Mononuclear cell (primary cell): Measurements from ENCODE around the gene GYPC. TPM values are rescaled to one million over a fixed set of nuclear protein-coding genes. Genes with fewer than 3 reads are reported as not detected.
"Not testable (repeated sequence)": the region's sequence is repeated elsewhere in the genome, so short reads cannot be mapped to it uniquely, and the experiment has no call there.

ENCODE experiments used
- H3K27me3 ChIP-seq: 2 replicates; pipeline ENCODE4 v1.6.0; 2011; ENCODE audit warnings: low read length, control low read depth; ENCODE audit not compliant: insufficient read depth
- H3K4me1 ChIP-seq: 2 replicates; pipeline ENCODE4 v1.5.1; 2011; ENCODE audit warnings: mild to moderate bottlenecking, low read length, control low read depth; ENCODE audit not compliant: insufficient read depth
- H3K4me3 ChIP-seq: 2 replicates; pipeline ENCODE4 v1.5.1; 2011; ENCODE audit warnings: mild to moderate bottlenecking, low read length, moderate library complexity
- H3K9me3 ChIP-seq: 2 replicates; pipeline ENCODE4 v1.5.1; 2011; ENCODE audit warnings: low read depth, mild to moderate bottlenecking, control low read depth, low read length
- total RNA-seq: library from RNA; depleted of rRNA; stranded (reverse); fragments of >200 nt; gene quantifications from one replicate; pipeline ENCODE4 v1.2.3, GENCODE V29; 2012

The GYPC gene
- total RNA-seq, 1 donor, result 132 TPM

DNA sequence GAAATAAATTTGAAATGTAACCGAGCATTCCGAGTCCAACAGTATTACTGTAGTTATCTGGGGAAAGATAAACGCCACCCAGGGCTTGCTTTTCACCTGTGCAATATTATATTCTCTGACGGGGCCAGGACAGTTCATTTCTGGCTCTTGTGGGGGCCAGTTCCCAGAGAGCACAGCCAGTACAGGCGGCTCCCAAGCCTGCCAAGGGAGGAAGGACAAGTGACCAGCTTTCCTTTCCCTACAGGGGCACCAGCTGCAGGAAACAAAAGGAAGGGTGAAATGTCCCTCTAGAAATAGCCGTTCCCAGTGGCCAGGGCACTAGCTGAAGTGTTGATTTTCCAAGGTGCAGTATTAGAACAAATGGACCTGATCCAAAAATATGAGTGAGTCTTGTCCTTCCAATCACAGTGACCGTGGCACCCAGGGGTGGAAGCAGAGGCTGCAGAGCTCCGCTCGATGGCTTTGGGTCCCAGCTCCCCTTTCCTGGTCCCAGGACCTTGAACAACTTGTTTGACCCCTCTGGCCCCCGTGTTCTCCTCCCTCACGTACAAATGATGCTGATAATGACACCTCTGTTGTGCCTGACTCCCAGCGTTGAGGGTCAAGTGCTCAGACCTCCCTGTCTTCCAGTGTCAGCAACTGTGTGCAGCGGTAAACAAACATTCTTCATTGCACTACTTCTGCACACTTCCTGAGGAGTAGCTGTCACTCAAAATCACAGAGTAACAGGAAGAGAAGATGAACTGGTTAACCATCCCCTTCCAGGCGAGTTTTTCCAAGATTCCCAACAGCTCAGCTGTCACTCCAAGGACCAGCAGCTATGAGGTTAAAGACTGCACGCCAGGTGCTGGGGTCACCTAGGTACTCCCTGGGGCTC lies 40.9 kb downstream of the GYPC start:
- no peaks in the 10 kb centered on the region for H3K9me3 ChIP-seq
- H3K4me3 ChIP-seq, result no peak overlapping the region
- H3K4me1 ChIP-seq, result no peaks in the 10 kb centered on the region
- no peaks in the 10 kb centered on the region for H3K27me3 ChIP-seq

DNA sequence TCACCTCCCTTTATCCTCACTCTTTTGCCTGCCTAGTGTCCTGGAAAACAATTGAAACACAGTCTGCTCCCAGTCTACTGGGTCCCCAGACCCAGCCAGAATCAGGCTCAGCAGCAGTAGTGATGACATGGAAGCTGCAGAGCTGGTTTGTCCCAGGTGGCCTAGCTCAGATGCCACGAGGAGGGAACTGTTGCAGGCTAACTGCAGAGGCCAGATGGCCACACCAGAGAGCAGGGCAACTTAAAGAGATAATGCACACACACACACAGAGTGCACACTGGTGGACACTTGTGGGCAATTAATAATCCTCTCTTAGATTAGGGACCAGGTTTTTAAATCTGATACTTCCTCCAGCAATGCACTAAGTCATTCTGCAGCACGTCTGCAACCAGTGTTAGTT lies 42.4 kb downstream of the GYPC start:
- no peaks in the 10 kb centered on the region for H3K9me3 ChIP-seq
- no peaks in the 10 kb centered on the region for H3K27me3 ChIP-seq
- no peaks in the 10 kb centered on the region for H3K4me1 ChIP-seq
- no peak overlapping the region for H3K4me3 ChIP-seq

DNA sequence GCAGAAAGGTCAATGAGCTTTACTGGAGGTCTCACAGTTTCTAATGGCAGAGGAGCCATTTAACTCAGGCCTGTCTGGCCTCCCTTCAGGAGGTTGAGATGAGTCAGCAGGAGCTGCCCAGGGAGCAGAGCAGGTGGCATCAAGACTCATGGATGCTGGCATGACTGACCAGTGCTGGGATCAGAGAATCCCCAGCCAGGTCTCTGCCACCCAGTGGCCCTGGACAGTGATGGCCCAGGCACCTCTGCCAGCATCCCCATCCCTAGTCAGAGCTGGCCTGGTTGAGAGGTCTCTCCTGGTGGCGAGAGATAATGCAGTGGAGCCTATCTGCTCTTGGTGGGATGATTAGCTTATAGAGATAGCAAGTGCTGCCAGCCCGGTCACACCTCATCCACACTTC lies 43.1 kb downstream of the GYPC start:
- Histone ChIP-seq H3K4me1 (no peaks in the 10 kb centered on the region), H3K4me3 (no peak overlapping the region), H3K9me3 (no peaks in the 10 kb centered on the region), H3K27me3 (no peaks in the 10 kb centered on the region)

DNA sequence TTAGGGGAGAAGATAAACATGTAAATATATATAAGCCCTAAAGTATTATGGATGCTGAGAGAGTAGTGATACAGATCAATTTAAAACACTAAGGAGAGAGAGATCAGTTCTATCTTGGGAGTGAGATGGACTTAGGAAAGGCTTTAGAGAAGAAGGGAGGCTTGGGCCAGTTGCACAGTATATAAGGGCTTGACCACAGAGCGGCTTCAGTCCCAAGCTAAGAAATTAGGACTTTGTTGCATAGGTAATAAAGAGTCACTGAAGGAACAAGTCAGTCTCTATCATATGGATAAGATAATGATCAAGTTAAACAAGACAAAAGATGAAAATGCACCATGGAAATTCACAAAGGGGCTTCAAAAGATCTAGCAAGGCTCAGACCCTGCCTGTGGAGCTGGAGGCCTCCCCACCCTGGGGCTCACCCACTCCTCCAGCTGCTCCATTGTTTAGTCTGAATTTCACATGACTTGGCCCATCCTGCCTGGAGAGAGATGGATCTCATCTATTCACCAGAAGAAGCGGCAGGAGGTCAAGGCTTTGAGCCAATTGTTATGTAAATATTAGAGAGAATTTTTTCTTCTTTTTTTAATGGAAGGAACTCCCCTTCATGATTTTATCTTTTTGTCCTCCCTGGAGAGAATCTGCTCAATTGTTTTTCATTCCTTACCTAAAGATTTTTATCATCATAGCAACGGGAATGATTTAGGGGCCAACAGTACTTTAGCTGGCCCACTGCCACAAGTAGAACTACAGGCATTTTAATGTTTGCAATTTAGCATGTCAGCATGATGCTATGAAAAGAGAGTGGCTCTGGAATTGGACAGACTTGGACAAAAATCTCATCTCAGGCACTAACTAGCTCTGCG lies 44.0 kb downstream of the GYPC start:
- Histone ChIP-seq H3K4me3 (no peak overlapping the region), H3K9me3 (no peaks in the 10 kb centered on the region), H3K27me3 (no peaks in the 10 kb centered on the region), H3K4me1 (no peaks in the 10 kb centered on the region)

DNA sequence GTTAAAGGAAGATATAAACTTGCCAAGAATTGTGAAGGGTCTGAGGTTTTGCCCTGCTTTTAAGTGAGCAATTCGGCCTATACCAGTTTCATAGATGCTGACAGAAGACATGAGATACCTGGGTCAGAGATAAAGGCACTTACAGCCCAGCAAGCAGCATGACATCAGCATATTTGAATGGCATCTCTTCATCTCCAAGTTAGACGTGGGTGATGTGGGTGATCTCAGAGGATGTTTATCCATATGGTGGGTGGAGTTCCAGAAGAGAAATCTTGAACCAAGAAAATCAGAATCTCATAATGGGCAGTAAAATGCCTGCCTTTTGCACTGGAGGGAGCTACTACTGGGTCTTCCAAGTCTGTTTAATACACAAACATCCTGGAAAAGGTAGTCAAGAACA lies 44.7 kb downstream of the GYPC start:
- Histone ChIP-seq H3K27me3 (no peaks in the 10 kb centered on the region), H3K4me1 (no peaks in the 10 kb centered on the region), H3K4me3 (no peak overlapping the region), H3K9me3 (no peaks in the 10 kb centered on the region)

DNA sequence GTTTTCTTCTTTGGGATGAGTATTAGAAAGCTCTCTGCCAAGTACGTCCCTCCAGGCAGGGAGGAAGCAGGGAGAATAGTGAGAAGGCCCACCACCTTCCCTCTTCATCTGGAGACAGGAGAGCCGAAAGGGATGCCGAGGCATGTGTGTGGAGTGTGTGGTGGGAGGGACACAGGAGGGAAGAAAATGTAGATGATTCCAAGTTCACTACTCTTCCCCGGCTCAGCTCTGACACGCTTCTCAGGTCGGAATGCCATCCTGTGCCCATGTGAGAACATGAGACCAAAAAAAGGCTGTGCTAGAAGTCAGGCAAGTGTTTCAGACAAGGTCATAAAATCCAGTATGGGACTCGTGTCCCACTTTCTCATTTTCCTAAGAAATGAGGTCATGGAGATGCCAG lies 47.4 kb downstream of the GYPC start:
- Histone ChIP-seq H3K4me1 (no peaks in the 10 kb centered on the region), H3K4me3 (no peak overlapping the region), H3K9me3 (no peaks in the 10 kb centered on the region), H3K27me3 (no peaks in the 10 kb centered on the region)

DNA sequence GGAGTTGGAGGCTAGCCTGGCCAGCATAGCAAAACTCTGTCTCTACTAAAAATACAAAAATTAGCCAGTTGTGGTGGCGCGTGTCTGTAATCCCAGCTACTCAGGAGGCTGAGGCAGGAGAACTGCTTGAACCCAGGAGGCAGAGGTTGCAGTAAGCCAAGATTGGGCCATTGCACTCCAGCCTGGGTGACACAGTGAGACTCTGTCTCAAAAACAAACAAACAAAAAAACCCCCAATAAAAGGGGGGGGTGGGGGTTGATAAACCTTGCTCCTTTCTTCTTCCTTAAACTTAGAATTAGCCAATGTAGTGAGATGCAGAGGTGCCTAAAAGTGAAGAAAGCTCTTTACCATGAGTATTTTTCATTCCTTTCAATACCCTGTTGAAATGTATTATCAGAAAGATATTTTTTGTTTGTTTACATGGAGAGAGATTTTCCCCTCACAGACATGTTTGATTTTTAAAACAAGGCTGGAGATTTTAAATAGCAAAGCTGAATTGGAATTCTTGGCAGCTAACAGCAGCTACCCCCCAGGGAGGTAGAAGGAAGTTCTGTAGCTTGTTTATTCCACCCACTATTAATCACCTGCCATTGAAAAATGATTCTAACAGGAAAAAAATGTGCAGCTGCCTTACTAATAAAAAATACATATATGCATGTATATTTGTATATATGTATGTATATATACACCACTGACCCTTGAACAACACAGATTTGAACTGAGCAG lies 48.6 kb downstream of the GYPC start:
- H3K4me3 ChIP-seq, result no peak overlapping the region
- no peaks in the 10 kb centered on the region for H3K4me1 ChIP-seq
- H3K9me3 ChIP-seq, result no peaks in the 10 kb centered on the region
- no peaks in the 10 kb centered on the region for H3K27me3 ChIP-seq

DNA sequence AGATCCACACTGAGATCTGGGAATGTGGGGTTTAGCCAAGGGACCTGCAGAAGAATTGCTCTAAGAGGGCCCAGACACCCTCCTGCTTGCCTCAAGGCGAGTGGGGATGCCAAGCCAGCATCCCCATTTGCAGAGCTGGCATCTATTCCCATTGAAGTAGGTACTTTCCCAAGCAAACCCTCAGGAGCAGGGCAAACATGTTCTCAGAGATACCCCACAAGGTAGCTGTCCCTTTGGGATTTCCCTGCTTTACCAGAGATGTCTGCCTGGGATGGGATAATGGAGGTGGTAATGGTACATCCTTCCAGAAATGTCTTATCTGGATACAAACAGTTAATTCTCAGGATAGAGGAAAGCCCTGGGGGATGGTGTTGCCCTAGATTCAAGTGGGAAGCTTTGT lies 51.2 kb downstream of the GYPC start:
- no peaks in the 10 kb centered on the region for H3K4me1 ChIP-seq
- no peaks in the 10 kb centered on the region for H3K27me3 ChIP-seq
- H3K9me3 ChIP-seq, result no peaks in the 10 kb centered on the region
- no peak overlapping the region for H3K4me3 ChIP-seq

DNA sequence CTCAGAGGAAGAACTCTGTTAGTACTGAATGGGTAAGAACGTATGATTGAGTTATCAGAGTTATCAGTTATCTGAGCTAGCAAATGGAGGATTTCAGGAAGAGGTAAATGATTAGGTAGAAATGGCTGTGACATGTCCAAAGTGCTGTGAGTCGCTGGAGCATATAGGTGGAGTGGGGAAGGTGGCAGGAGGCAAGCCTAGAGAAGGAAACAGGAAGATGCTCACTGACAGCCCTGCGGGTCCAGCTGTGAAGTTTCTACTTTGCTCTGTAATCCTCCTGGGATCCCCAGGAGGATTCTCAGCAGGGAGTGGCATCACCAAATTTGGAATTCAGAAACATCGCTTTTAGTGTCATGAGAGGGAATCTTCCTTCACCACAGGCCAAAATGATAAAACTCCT lies 52.0 kb downstream of the GYPC start:
- H3K9me3 ChIP-seq, result no peaks in the 10 kb centered on the region
- no peaks in the 10 kb centered on the region for H3K27me3 ChIP-seq
- H3K4me1 ChIP-seq, result no peaks in the 10 kb centered on the region
- H3K4me3 ChIP-seq, result no peak overlapping the region

DNA sequence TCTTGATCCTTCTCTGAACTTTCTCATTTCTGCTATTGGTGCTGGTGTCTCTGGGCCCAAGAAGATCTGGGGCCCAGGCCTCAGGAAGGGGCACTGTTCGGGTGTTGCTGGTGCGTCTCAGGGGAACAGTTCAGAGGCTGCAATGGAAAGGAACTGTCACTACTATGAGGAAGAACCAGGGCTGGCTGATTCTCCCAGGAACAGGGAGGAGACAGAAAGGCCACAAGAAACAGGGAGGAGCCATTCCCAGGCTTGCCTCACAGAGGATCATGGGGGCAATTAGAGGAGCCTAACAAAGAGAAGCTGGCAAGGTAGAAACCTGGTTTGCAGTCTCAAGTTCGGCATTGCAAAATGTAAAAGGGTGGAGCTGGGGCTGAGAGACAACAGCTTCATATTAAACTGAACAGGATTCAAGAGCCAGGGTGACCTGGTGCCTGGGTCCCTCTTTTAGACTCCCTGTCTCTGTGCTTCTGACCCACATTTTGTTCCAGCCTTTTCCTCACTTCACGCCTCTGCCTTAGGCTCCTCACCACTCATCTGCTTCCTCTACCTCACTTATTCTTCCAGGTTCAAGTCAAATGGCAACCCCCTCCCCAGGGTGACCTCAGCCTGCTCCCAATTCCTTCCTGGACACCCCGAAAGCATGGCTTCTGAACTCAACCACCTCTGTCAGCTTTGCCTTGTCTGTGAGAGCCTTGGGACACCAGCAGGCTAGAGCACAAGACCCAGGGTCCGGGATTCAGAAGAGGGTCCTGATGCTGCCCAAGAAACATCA lies 58.4 kb downstream of the GYPC start:
- H3K4me3 ChIP-seq, result no peak overlapping the region
- peaks cover 11% of the 10 kb centered on the region for H3K4me1 ChIP-seq
- H3K27me3 ChIP-seq, result no peaks in the 10 kb centered on the region
- H3K9me3 ChIP-seq, result no peaks in the 10 kb centered on the region

DNA sequence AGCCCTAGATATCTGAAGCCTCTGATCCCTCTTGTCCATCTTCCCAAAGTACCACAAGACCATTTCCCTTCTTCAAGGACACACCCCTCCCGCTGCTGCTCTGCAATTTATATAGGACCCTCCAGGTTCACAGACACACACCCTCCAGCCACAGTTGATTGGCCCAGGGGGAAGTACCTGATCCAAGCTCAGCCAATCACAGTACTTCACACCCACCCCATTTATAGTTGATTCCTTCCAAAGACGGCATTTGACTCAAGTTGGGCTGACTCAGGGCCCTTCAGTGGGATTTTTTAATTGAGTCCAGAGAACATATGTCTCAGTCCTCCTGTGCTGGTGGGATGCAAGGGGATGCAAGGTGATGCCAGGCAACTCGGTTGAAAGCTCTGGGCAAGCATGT lies 59.2 kb downstream of the GYPC start:
- no peaks in the 10 kb centered on the region for H3K27me3 ChIP-seq
- H3K9me3 ChIP-seq, result no peaks in the 10 kb centered on the region
- no peak overlapping the region for H3K4me3 ChIP-seq
- H3K4me1 ChIP-seq, result peaks cover 19% of the 10 kb centered on the region

DNA sequence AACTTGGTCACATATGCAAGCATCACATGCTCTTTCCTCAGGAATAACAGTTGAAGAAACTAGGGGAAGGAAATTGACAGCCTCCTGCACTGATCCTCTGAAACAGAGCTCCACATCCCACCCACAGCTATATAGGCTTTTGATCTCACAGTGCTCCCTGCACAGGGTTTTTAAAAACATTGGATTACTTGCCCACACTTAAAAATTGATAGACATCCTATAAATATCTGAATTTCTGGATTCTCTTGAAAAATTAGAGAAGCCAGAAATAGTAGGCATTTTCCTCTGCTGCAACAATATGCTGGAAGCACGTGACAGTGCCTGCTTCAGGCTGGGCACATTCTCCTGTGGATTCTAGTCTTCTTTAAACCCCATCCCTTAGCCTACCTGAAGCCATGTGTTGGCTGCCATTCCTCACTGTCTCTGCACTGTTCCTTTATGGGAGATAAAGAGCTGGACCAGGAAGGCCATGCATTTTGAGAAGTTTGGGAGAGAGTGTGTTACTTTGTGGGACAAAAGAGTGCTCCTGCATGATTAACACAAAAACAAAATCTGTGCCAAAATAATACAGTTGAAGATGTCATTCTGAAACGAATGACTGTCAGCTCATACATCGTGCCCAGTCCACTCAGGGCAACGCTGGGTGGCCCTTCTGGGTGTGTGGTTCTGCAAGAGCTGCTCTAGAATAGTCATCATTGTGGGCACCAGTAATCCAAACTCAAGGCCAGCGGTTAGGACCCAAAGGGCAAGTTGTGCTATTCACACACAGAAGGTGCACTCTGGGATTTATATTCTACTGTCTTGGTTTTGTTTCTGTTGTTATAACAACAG lies 59.8 kb downstream of the GYPC start:
- peaks cover 22% of the 10 kb centered on the region for H3K4me1 ChIP-seq
- no peaks in the 10 kb centered on the region for H3K27me3 ChIP-seq
- H3K9me3 ChIP-seq, result no peaks in the 10 kb centered on the region

DNA sequence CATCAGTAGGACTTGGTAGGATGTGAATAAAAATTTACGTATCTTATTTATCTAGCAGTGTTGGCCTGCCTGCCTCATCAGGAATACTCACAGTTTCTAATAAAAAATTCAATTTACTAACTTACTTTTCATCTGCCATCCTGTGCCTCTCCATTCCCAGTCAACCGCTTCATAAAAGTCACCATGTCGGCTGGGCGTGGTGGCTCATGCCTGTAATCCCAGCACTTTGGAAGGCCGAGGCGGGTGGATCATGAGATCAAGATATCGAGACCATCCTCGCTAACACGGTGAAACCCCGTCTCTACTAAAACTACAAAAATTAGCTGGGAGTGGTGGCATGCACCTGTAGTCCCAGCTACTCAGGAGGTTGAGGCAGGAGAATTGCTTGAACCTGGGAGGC lies 61.3 kb downstream of the GYPC start:
- not testable (repeated sequence) for H3K9me3 ChIP-seq, H3K27me3 ChIP-seq, H3K4me3 ChIP-seq
- H3K4me1 ChIP-seq, result peaks cover 22% of the 10 kb centered on the region

More for the DNA sequence above, 59.8 kb downstream of the GYPC start:
- no peak overlapping the region for H3K4me3 ChIP-seq

DNA sequence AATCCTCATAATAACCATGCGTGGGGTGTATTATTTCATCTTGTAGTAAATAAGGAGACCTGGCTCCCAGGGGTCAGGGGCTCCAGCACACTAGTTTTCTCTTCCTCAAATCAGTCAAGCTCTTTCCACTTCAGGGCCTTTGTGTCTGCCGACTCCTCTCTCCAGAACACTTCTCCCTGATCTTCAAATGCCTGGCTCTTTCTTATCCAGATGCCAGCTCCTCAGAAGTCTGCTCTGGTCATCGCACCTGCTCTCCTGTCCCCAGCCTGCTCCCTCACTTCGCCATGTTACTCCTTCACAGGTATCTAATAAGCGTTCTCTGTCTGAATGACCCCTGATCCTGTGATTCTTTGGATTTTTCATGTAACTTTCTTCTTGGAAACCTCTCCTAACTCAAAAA lies 62.0 kb downstream of the GYPC start:
- Histone ChIP-seq H3K4me3 (no peak overlapping the region), H3K9me3 (no peaks in the 10 kb centered on the region), H3K27me3 (no peaks in the 10 kb centered on the region), H3K4me1 (peaks cover 22% of the 10 kb centered on the region)
